Panc1 (cell line): ENCODE data around the gene NSUN2.

Source experiments
- POLR2AphosphoS5 ChIP-seq: IDR thresholded peaks from 2 replicates; pipeline ENCODE4 v1.6.1; 2012; ENCODE audit warnings: mild to moderate bottlenecking, low read depth, low read length, moderate library complexity
- TF ChIP-seq, protein P1 (sequence below): fragments of 450-650 bp; IDR thresholded peaks from 2 replicates; pipeline ENCODE4 v1.5.1; 2017; ENCODE audit warnings: mild to moderate bottlenecking

DNA sequence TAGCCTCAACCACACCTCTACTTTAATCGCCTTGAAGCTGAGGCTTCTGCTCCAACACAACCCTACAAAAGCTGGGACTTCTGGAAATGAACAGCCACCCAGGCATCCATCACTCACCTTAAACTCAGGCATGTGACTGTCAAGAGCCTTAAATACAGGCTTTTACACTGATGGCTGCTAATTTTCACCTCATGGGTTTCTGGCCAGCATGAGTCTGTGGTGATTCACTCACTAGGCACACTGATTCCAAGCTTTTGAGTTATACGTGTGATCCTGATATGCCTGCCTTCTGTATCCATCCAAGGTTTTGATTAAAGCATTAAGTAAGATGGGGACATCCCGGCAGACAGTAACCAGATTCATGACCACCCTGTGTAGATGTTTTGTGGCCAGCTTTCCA is 8.9 kb downstream of the NSUN2 start:
- TF ChIP-seq, protein P1, sequence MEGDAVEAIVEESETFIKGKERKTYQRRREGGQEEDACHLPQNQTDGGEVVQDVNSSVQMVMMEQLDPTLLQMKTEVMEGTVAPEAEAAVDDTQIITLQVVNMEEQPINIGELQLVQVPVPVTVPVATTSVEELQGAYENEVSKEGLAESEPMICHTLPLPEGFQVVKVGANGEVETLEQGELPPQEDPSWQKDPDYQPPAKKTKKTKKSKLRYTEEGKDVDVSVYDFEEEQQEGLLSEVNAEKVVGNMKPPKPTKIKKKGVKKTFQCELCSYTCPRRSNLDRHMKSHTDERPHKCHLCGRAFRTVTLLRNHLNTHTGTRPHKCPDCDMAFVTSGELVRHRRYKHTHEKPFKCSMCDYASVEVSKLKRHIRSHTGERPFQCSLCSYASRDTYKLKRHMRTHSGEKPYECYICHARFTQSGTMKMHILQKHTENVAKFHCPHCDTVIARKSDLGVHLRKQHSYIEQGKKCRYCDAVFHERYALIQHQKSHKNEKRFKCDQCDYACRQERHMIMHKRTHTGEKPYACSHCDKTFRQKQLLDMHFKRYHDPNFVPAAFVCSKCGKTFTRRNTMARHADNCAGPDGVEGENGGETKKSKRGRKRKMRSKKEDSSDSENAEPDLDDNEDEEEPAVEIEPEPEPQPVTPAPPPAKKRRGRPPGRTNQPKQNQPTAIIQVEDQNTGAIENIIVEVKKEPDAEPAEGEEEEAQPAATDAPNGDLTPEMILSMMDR: no peak
- no peak for TF ChIP-seq POLR2AphosphoS5
